ENCODE data around the gene WDR37.
"Not testable (repeated sequence)": the region's sequence is repeated elsewhere in the genome, so short reads cannot be mapped to it uniquely, and the experiment has no call there.

The WDR37 gene

DNA sequence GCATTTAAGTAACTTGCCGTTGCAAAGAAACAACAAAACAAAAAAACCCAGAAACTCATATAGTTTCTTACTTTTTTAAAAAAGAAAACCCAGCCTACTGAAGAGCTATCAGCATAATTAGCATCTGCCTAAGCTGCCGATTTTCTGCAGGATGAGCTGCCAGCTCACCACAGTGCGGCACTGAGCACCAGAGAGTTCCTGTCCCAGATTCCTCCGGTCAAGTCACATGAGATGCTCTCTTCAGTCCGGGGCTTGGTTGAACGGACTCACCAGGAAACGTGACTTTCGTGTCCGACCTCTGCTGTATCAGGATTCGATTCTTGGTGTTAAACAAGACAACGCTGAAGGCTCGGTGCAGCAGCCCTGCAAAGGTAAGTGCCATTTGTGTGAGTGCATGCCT is 33.8 kb upstream of the WDR37 start:
- Histone ChIP-seq H3K36me3 (ENCODE audit: control insufficient read depth, insufficient read depth, low read length) (peaks cover 28% of the 10 kb centered on the region), H3K27ac (ENCODE audit: low read depth, low read length) (peak overlapping the region; percentile 6), H3K4me3 (ENCODE audit: low read depth, low read length) (no peak overlapping the region), H3K27me3 (ENCODE audit: control insufficient read depth, insufficient read depth, low read length) (no peaks in the 10 kb centered on the region), H3K9me3 (ENCODE audit: control insufficient read depth, insufficient read depth, low read length) (no peaks in the 10 kb centered on the region), H3K4me1 (ENCODE audit: control insufficient read depth, insufficient read depth, low read length) (no peaks in the 10 kb centered on the region), H3K9ac (ENCODE audit: low read depth, low read length) (no peak overlapping the region)

DNA sequence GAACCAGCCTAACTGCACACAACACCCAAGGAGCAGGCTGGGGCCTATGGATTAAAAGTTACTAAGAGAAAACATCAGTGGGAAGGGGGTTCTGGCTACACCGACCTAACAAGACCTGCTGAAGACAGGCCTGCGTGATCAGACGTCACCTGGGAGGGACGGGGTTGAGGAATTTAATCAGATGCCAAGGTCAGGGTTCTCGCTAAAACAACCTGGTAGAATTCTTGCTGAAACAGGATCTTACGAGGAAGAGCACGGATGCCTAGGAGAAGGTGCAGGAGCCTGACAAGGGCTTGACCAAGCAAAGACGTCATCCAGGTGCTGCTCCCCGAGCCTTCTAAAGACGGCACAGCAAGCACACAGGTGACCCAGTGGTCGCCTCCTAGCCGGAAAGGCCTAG is 32.1 kb upstream of the WDR37 start:
- no peaks in the 10 kb centered on the region for H3K4me1 ChIP-seq (ENCODE audit: control insufficient read depth, insufficient read depth, low read length)
- H3K9ac ChIP-seq (ENCODE audit: low read depth, low read length) = no peak overlapping the region
- no peaks in the 10 kb centered on the region for H3K27me3 ChIP-seq (ENCODE audit: control insufficient read depth, insufficient read depth, low read length)
- no peak overlapping the region for H3K27ac ChIP-seq (ENCODE audit: low read depth, low read length)
- H3K9me3 ChIP-seq (ENCODE audit: control insufficient read depth, insufficient read depth, low read length) = no peaks in the 10 kb centered on the region
- peaks cover 16% of the 10 kb centered on the region for H3K36me3 ChIP-seq (ENCODE audit: control insufficient read depth, insufficient read depth, low read length)
- H3K4me3 ChIP-seq (ENCODE audit: low read depth, low read length) = no peak overlapping the region

DNA sequence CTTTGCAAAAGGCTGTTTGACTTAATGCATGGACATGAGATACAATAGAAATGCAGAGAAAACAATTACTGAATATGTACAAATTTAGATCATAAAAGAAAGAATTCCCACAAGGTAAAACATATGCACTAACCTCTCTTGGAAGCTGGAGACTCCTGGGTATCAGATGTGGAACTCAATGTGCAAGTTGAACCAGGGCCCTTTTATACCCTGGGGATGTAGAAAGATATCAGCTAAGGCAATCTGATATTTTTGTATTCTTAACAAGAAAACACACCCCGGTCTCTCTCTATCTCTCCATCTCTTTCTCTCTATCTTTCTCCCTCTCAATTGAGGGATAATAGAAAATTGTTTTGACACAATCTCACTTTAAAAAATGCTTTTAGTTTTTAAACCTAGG is 30.5 kb upstream of the WDR37 start, which contains the start of gene IDI2:
Gene IDI2 (minus strand): TSS at position 177 of the 400 bp plus-strand sequence. CDS start 1,136 bp downstream, outside the sequence.
- Histone ChIP-seq H3K27ac (ENCODE audit: low read depth, low read length) (no peak within 1 kb of the TSS), H3K36me3 (ENCODE audit: control insufficient read depth, insufficient read depth, low read length) (peaks cover 2% of the 10 kb centered on the region; the same call in 1 of the 2 replicates), H3K4me3 (ENCODE audit: low read depth, low read length) (no peak within 1 kb of the TSS), H3K27me3 (ENCODE audit: control insufficient read depth, insufficient read depth, low read length) (no peaks in the 10 kb centered on the region), H3K9me3 (ENCODE audit: control insufficient read depth, insufficient read depth, low read length) (no peaks in the 10 kb centered on the region), H3K9ac (ENCODE audit: low read depth, low read length) (no peak within 1 kb of the TSS), H3K4me1 (ENCODE audit: control insufficient read depth, insufficient read depth, low read length) (peaks cover 8% of the 10 kb centered on the region; the same call in 1 of the 2 replicates)

DNA sequence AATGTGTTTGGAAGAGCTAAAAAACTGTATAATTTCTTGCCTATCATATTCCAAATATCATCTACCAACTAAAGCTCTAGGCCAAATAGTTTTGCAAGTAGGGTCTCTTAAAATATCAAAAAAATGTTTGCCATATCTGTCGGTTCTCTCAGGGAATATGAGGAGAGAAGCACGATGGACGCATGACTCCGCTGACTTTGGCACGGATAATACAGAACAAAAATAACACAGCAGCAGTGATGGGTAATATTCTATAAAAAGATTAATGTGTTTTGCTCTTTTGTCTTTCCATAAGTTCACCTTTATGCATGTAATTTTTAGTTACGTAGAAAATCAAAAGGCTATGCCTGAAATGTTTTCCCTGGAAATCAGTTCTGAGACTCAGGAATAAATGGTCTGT is 29.6 kb upstream of the WDR37 start:
- no peaks in the 10 kb centered on the region for H3K36me3 ChIP-seq (ENCODE audit: control insufficient read depth, insufficient read depth, low read length)
- H3K4me3 ChIP-seq (ENCODE audit: low read depth, low read length) = no peak overlapping the region
- no peak overlapping the region for H3K9ac ChIP-seq (ENCODE audit: low read depth, low read length)
- no peaks in the 10 kb centered on the region for H3K27me3 ChIP-seq (ENCODE audit: control insufficient read depth, insufficient read depth, low read length)
- H3K9me3 ChIP-seq (ENCODE audit: control insufficient read depth, insufficient read depth, low read length) = no peaks in the 10 kb centered on the region
- peaks cover 8% of the 10 kb centered on the region; the same call in 1 of the 2 replicates for H3K4me1 ChIP-seq (ENCODE audit: control insufficient read depth, insufficient read depth, low read length)
- no peak overlapping the region for H3K27ac ChIP-seq (ENCODE audit: low read depth, low read length)

DNA sequence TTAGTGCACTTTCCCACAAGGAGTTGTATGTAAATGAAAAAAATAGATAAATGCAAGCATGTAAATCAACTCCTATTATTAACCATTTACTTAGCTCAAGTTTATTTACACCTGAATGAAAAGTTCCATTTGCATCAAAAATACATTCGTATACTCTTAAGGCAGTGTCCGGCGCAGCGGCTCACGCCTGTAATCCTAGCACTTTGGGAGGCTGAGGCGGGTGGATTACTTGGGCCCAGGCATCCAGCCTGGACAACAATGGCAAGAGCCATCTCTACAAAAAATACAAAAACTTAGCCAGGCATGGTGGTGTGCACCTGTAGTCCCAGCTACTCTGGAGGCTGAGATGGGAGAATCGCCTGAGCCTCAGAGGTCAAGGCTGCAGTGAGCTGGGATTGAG is 26.3 kb upstream of the WDR37 start:
- Histone ChIP-seq H3K9me3 (ENCODE audit: control insufficient read depth, insufficient read depth, low read length) (no peaks in the 10 kb centered on the region), H3K27me3 (ENCODE audit: control insufficient read depth, insufficient read depth, low read length) (no peaks in the 10 kb centered on the region), H3K9ac (ENCODE audit: low read depth, low read length) (no peak overlapping the region), H3K36me3 (ENCODE audit: control insufficient read depth, insufficient read depth, low read length) (no peaks in the 10 kb centered on the region), H3K4me1 (ENCODE audit: control insufficient read depth, insufficient read depth, low read length) (peaks cover 8% of the 10 kb centered on the region; the same call in 1 of the 2 replicates), H3K4me3 (ENCODE audit: low read depth, low read length) (no peak overlapping the region), H3K27ac (ENCODE audit: low read depth, low read length) (no peak overlapping the region)

DNA sequence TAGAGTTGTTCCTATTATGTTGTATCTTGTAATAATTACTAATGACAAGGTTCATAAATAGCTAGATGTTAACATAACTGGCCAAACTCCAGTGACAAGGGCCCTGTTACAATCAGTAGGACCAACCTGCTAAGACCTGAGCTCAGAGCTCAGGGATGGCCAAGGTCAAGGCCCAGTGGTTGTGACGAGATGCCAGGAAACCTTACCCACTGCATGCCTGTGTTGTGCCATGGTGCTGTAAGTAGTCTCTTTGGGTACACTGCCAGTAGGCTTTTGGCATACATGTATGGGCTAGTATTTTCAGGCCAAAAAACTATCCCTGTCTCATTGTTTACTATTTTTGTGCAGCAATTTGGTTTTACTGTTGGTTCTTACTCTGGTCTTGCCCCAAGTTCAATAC is 22.6 kb upstream of the WDR37 start:
- Histone ChIP-seq H3K36me3 (ENCODE audit: control insufficient read depth, insufficient read depth, low read length) (peaks cover 5% of the 10 kb centered on the region; the same call in 1 of the 2 replicates), H3K27ac (ENCODE audit: low read depth, low read length) (no peak overlapping the region), H3K9ac (ENCODE audit: low read depth, low read length) (no peak overlapping the region), H3K27me3 (ENCODE audit: control insufficient read depth, insufficient read depth, low read length) (no peaks in the 10 kb centered on the region), H3K4me1 (ENCODE audit: control insufficient read depth, insufficient read depth, low read length) (peaks cover 11% of the 10 kb centered on the region), H3K4me3 (ENCODE audit: low read depth, low read length) (no peak overlapping the region), H3K9me3 (ENCODE audit: control insufficient read depth, insufficient read depth, low read length) (no peaks in the 10 kb centered on the region)

DNA sequence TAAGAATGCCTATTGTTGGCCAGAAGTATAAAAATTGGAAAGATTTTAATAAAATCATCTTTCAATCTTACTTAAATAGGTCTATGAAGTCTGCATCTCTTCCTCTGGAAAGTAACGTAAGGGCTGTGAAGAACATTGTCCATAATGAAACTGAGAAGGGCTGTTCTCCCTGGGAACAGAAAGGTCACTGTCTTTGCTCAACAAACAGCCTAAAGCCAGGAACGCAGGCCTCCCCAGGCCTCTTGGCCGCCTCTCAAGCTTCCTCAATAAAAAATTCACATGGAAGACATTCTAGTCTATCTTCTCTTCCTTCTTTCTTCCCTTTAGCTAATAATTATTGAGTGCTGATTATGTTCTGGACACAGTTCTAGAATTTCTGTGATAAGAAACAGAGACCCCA is 21.4 kb upstream of the WDR37 start:
- peaks cover 12% of the 10 kb centered on the region for H3K36me3 ChIP-seq (ENCODE audit: control insufficient read depth, insufficient read depth, low read length)
- H3K4me1 ChIP-seq (ENCODE audit: control insufficient read depth, insufficient read depth, low read length) = peaks cover 10% of the 10 kb centered on the region
- H3K27me3 ChIP-seq (ENCODE audit: control insufficient read depth, insufficient read depth, low read length) = no peaks in the 10 kb centered on the region
- H3K27ac ChIP-seq (ENCODE audit: low read depth, low read length) = no peak overlapping the region
- H3K4me3 ChIP-seq (ENCODE audit: low read depth, low read length) = no peak overlapping the region
- H3K9ac ChIP-seq (ENCODE audit: low read depth, low read length) = no peak overlapping the region
- no peaks in the 10 kb centered on the region for H3K9me3 ChIP-seq (ENCODE audit: control insufficient read depth, insufficient read depth, low read length)

DNA sequence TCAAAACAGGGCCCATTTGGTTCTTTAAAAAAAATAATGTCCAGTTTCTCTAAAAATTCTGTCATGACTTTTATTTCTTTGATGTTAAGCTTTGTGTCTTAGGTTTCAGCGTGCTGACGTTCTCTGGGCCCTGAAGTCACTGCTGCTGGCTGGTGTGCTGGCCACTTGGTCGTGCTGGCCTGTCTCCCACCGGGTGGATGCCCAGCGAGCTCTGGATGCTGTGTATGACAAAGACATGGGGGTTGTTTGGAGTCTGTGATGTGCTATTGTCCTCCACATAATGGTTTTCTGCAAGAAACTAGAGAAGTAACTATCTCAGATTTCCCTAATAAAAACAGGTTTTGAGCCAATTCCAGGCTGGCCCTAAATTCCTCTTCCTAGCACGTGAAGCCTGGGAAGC is 21.0 kb upstream of the WDR37 start:
- H3K27me3 ChIP-seq (ENCODE audit: control insufficient read depth, insufficient read depth, low read length) = no peaks in the 10 kb centered on the region
- H3K9me3 ChIP-seq (ENCODE audit: control insufficient read depth, insufficient read depth, low read length) = no peaks in the 10 kb centered on the region
- peaks cover 6% of the 10 kb centered on the region; the same call in 1 of the 2 replicates for H3K4me1 ChIP-seq (ENCODE audit: control insufficient read depth, insufficient read depth, low read length)
- no peak overlapping the region for H3K9ac ChIP-seq (ENCODE audit: low read depth, low read length)
- H3K36me3 ChIP-seq (ENCODE audit: control insufficient read depth, insufficient read depth, low read length) = peaks cover 17% of the 10 kb centered on the region
- H3K27ac ChIP-seq (ENCODE audit: low read depth, low read length) = peak overlapping the region; percentile 59
- no peak overlapping the region for H3K4me3 ChIP-seq (ENCODE audit: low read depth, low read length)

DNA sequence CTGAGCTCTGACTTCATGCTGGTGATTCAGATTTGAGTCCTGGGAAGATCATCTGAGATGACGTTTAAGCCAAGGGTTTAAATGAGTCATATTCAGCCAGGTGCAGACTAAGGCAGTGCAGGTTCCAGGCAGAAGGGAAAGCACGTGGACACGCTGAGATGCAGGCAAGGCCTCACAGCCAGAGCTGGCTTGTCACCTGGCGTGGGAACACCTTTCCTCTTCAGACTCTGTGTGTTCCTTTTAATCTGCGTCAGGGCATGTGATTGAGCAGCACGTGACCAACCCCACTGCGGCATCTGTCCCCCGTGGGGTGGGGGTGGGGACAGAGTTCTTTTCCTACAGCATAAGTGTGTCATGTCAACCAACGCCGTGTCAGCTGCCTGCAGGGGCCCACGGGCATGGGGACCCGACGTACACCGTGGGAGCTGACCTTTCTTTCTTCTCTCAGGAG is 19.8 kb upstream of the WDR37 start:
- peaks cover 4% of the 10 kb centered on the region; the same call in 1 of the 2 replicates for H3K4me1 ChIP-seq (ENCODE audit: control insufficient read depth, insufficient read depth, low read length)

DNA sequence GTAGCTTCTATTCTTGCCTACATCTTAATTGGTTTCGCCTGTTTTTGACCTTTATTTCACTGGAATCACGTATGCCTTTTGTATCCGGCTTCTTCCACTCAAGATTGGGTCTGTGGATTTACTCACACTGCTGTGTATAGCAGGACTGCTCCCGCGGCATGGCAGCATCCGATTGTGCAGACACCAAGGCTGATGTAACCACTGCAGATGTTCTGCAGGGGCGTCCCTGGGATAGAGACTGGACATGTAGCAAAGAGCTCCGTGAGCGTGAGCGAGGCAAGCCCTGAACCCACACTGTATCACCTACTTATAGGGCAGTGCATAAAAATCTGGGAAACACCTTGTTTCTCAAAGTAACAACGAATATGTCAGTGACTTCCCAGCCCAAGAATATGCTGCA is 19.1 kb upstream of the WDR37 start:
- Histone ChIP-seq H3K9me3 (ENCODE audit: control insufficient read depth, insufficient read depth, low read length) (no peaks in the 10 kb centered on the region), H3K27ac (ENCODE audit: low read depth, low read length) (peak overlapping the region; percentile 14), H3K4me1 (ENCODE audit: control insufficient read depth, insufficient read depth, low read length) (peaks cover 4% of the 10 kb centered on the region; the same call in 1 of the 2 replicates), H3K27me3 (ENCODE audit: control insufficient read depth, insufficient read depth, low read length) (no peaks in the 10 kb centered on the region), H3K4me3 (ENCODE audit: low read depth, low read length) (no peak overlapping the region), H3K9ac (ENCODE audit: low read depth, low read length) (no peak overlapping the region), H3K36me3 (ENCODE audit: control insufficient read depth, insufficient read depth, low read length) (peaks cover 36% of the 10 kb centered on the region)

More for the DNA sequence above, 19.8 kb upstream of the WDR37 start:
- Histone ChIP-seq H3K9me3 (ENCODE audit: control insufficient read depth, insufficient read depth, low read length) (no peaks in the 10 kb centered on the region), H3K27me3 (ENCODE audit: control insufficient read depth, insufficient read depth, low read length) (no peaks in the 10 kb centered on the region), H3K9ac (ENCODE audit: low read depth, low read length) (no peak overlapping the region), H3K4me3 (ENCODE audit: low read depth, low read length) (no peak overlapping the region), H3K27ac (ENCODE audit: low read depth, low read length) (no peak overlapping the region), H3K36me3 (ENCODE audit: control insufficient read depth, insufficient read depth, low read length) (peaks cover 28% of the 10 kb centered on the region)

DNA sequence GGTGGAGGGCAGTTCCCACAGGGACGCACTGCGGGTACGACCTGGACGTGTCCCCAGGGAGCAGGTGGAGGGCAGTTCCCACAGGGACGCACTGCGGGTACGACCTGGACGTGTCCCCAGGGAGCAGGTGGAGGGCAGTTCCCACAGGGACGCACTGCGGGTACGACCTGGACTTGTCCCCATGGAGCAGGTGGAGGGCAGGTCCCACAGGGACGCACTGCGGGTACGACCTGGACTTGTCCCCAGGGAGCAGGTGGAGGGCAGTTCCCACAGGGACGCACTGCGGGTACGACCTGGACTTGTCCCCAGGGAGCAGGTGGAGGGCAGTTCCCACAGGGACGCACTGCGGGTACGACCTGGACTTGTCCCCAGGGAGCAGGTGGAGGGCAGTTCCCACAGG is 17.4 kb upstream of the WDR37 start:
- H3K27ac ChIP-seq (ENCODE audit: low read depth, low read length); H3K9ac ChIP-seq (ENCODE audit: low read depth, low read length); H3K4me3 ChIP-seq (ENCODE audit: low read depth, low read length); H3K9me3 ChIP-seq (ENCODE audit: control insufficient read depth, insufficient read depth, low read length); H3K4me1 ChIP-seq (ENCODE audit: control insufficient read depth, insufficient read depth, low read length); H3K27me3 ChIP-seq (ENCODE audit: control insufficient read depth, insufficient read depth, low read length): not testable (repeated sequence)
- H3K36me3 ChIP-seq (ENCODE audit: control insufficient read depth, insufficient read depth, low read length) = peaks cover 53% of the 10 kb centered on the region
